K562 (cell line): Measurements from ENCODE around the gene KLHL20. TPM values are rescaled to one million over a fixed set of nuclear protein-coding genes. Genes with fewer than 3 reads are reported as not detected.
A peak's percentile ranks its signal among the peaks of the same experiment; 100 is the strongest.

Experiments
- ELF4 ChIP-seq: fragments of 450-650 bp; formaldehyde crosslinking; IDR thresholded peaks from 2 replicates; pipeline ENCODE4 v1.4.0; 2022; ENCODE audit warnings: missing genetic modification characterization
- GABPB2 ChIP-seq: fragments of 250-450 bp; sonication (Bioruptor Pico); conservative IDR thresholded peaks from 2 replicates; pipeline ENCODE4 v1.5.1; 2021; ENCODE audit warnings: mild to moderate bottlenecking
- GTF2B ChIP-seq: IDR thresholded peaks from 2 replicates; pipeline ENCODE4 v1.6.1; 2011; ENCODE audit not compliant: insufficient read length; ENCODE audit errors: extremely low read depth
- MTF1 ChIP-seq: fragments of 250-450 bp; sonication (Bioruptor Pico); IDR thresholded peaks from 2 replicates; pipeline ENCODE4 v1.9.0; 2021; ENCODE audit warnings: moderate library complexity, mild to moderate bottlenecking, inconsistent platforms, borderline replicate concordance
- RBM25 ChIP-seq: fragments of 200-400 bp; formaldehyde crosslinking; IDR thresholded peaks from 2 replicates; pipeline ENCODE4 v1.6.1; 2018; ENCODE audit warnings: low read length, low read depth, moderate library complexity; ENCODE audit not compliant: severe bottlenecking
- TCF15 ChIP-seq: fragments of 250-450 bp; sonication (Bioruptor Pico); IDR thresholded peaks from 2 replicates; pipeline ENCODE4 v1.8.0; 2022; ENCODE audit warnings: moderate library complexity, mild to moderate bottlenecking, inconsistent platforms
- TEAD1 ChIP-seq, 2 experiments: fragments of 450-650 bp in 1 of 2; sonication (generic) in 1 of 2; formaldehyde crosslinking; IDR thresholded peaks; 2 replicates each; pipeline versions ENCODE4 v1.4.0 to v1.8.0; 2020 to 2022; ENCODE audit warnings: mild to moderate bottlenecking in 2 of 2, missing genetic modification reagents in 1 of 2
- TSHZ1 ChIP-seq: fragments of 250-450 bp; sonication (Bioruptor Pico); IDR thresholded peaks from 2 replicates; pipeline ENCODE4 v1.4.0; 2020; ENCODE audit warnings: mild to moderate bottlenecking, moderate library complexity
- ZNF165 ChIP-seq: fragments of 250-450 bp; sonication (Bioruptor Pico); IDR thresholded peaks from 2 replicates; pipeline ENCODE4 v1.4.0; 2020; ENCODE audit warnings: borderline replicate concordance
- ZNF174 ChIP-seq: fragments of 250-450 bp; sonication (Bioruptor Pico); IDR thresholded peaks from 2 replicates; pipeline ENCODE4 v1.4.0; 2020; ENCODE audit warnings: mild to moderate bottlenecking
- ZNF347 ChIP-seq: fragments of 450-650 bp; formaldehyde crosslinking; IDR thresholded peaks from 2 replicates; pipeline ENCODE4 v1.4.0; 2020; ENCODE audit warnings: low read depth, mild to moderate bottlenecking, moderate library complexity
- ZNF449 ChIP-seq: fragments of 250-450 bp; sonication (Bioruptor Pico); IDR thresholded peaks from 2 replicates; pipeline ENCODE4 v1.8.0; 2022; ENCODE audit warnings: moderate library complexity, mild to moderate bottlenecking, inconsistent platforms
- polyA plus RNA-seq, 8 experiments: library from polyadenylated mRNA; depleted of rRNA in 4 of 8; stranded (reverse) in 5 of 8; unstranded in 3 of 8; fragments of >200 nt; fragmentation: Nextera tagmentation in 2 of 8; fragmentation: Illumina TruSeq in 1 of 8; extraction: Ambion mirVana in 2 of 8; extraction: Trizol in 1 of 8; gene quantifications; 2 replicates each; pipeline versions ENCODE4 v1.2.1 to v1.2.3, GENCODE V29; 2011 to 2014; ENCODE audit warnings: inconsistent platforms in 1 of 8, missing spikeins in 1 of 8
- total RNA-seq, 7 experiments: library from RNA; depleted of rRNA in 6 of 7; stranded (reverse); fragments of >200 nt in 6 of 7; fragmentation: Illumina TruSeq in 2 of 7; extraction: Trizol in 2 of 7; gene quantifications; 2 replicates each; pipeline versions ENCODE4 v1.2.1 to v1.2.3, GENCODE V29; 2011 to 2021; ENCODE audit warnings: low replicate concordance in 1 of 7
- TF ChIP-seq, protein P1 (sequence below): fragments of 450-650 bp; IDR thresholded peaks from 2 replicates; pipeline ENCODE4 v1.6.1; 2017; ENCODE audit warnings: mild to moderate bottlenecking, moderate library complexity
- TF ChIP-seq, protein P2 (sequence below): fragments of 250-450 bp; sonication (Bioruptor Pico); IDR thresholded peaks from 2 replicates; pipeline ENCODE4 v1.5.0; 2022; ENCODE audit warnings: mild to moderate bottlenecking
- TF ChIP-seq, protein P3 (sequence below): fragments of 250-450 bp; sonication (Bioruptor Pico); IDR thresholded peaks from 2 replicates; pipeline ENCODE4 v1.4.0; 2020; ENCODE audit warnings: mild to moderate bottlenecking

The KLHL20 gene
- total and polyA plus RNA-seq, 9 of the 15 experiments (the other 6 are each of a cell fraction or from before 2014, with no cell fraction given) = 8.9 to 23.2 (median 16.8) TPM

DNA sequence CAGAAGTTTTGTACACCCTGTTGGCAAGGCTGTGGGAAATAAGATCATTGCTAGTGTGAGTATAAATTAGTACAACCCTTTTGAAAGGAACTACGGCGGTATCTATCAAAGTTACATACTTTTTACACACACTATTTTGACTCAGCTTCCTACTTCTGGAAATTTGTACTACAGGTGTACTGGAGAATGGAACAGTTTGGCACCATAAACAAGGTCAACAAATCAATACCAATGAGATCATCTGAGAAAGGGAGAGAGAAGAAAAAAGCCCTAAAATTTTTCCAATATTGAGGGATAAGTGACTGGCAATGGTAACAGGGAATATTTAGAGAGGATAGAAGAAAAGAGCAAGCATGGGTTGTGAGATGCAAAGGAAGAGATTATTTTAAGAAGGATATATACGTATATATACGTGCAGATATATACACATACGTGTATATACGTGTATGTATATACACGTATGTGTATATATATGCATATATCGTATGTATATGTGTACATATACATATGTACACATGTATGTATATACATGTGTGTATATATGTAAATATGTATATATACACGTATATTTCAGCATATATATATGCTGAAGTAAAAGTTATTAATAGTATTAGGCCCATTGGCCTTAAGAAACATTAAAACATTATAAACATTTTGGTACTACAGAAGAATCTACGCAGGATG is 27.6 kb downstream of the KLHL20 start (continued):
- TF ChIP-seq ZNF449 (CRISPR knock-in tag) (peak; percentile 79; the same call in 1 of the 2 replicates), TSHZ1 (CRISPR knock-in tag) (no peak), TCF15 (CRISPR knock-in tag) (peak; percentile 55; the same call in 1 of the 2 replicates), ZNF347 (CRISPR knock-in tag) (no peak), MTF1 (CRISPR knock-in tag) (peak; percentile 88), TEAD1 (CRISPR knock-in tag; IDR thresholded peaks at IDR 0.05) (no peak), GABPB2 (CRISPR knock-in tag) (peak; percentile 84; the same call in 1 of the 2 replicates), GTF2B (no peak), ELF4 (CRISPR knock-in tag) (no peak), RBM25 (no peak), ZNF165 (no peak), ZNF174 (CRISPR knock-in tag) (no peak)
- TF ChIP-seq, protein P1, sequence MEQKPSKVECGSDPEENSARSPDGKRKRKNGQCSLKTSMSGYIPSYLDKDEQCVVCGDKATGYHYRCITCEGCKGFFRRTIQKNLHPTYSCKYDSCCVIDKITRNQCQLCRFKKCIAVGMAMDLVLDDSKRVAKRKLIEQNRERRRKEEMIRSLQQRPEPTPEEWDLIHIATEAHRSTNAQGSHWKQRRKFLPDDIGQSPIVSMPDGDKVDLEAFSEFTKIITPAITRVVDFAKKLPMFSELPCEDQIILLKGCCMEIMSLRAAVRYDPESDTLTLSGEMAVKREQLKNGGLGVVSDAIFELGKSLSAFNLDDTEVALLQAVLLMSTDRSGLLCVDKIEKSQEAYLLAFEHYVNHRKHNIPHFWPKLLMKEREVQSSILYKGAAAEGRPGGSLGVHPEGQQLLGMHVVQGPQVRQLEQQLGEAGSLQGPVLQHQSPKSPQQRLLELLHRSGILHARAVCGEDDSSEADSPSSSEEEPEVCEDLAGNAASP = no peak
- TF ChIP-seq, protein P2, sequence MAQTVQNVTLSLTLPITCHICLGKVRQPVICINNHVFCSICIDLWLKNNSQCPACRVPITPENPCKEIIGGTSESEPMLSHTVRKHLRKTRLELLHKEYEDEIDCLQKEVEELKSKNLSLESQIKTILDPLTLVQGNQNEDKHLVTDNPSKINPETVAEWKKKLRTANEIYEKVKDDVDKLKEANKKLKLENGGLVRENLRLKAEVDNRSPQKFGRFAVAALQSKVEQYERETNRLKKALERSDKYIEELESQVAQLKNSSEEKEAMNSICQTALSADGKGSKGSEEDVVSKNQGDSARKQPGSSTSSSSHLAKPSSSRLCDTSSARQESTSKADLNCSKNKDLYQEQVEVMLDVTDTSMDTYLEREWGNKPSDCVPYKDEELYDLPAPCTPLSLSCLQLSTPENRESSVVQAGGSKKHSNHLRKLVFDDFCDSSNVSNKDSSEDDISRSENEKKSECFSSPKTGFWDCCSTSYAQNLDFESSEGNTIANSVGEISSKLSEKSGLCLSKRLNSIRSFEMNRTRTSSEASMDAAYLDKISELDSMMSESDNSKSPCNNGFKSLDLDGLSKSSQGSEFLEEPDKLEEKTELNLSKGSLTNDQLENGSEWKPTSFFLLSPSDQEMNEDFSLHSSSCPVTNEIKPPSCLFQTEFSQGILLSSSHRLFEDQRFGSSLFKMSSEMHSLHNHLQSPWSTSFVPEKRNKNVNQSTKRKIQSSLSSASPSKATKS (CRISPR knock-in tag) = 0 out of 2 replicates have a peak, but pooled peaks have one; percentile 26
- TF ChIP-seq, protein P3, sequence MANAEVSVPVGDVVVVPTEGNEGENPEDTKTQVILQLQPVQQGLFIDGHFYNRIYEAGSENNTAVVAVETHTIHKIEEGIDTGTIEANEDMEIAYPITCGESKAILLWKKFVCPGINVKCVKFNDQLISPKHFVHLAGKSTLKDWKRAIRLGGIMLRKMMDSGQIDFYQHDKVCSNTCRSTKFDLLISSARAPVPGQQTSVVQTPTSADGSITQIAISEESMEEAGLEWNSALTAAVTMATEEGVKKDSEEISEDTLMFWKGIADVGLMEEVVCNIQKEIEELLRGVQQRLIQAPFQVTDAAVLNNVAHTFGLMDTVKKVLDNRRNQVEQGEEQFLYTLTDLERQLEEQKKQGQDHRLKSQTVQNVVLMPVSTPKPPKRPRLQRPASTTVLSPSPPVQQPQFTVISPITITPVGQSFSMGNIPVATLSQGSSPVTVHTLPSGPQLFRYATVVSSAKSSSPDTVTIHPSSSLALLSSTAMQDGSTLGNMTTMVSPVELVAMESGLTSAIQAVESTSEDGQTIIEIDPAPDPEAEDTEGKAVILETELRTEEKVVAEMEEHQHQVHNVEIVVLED (CRISPR knock-in tag) = 0 out of 2 replicates have a peak, but pooled peaks have one; percentile 13
